Subcutaneous abdominal adipose tissue (tissue), 5 donors: ENCODE results near the gene PMPCA.

ENCODE experiments used
- H3K27ac ChIP-seq: one replicate; pipeline ENCODE4 v1.7.0; 2013; ENCODE audit warnings: low read depth, mild to moderate bottlenecking, inconsistent platforms, low read length, moderate library complexity
- H3K27me3 ChIP-seq, 5 donors: one replicate each; pipeline ENCODE4 v1.7.0; 2013; ENCODE audit warnings: low read length in 5 of 5, inconsistent platforms in 1 of 5; ENCODE audit not compliant: control insufficient read depth in 5 of 5, insufficient read depth in 4 of 5
- H3K36me3 ChIP-seq, 5 donors: one replicate each; pipeline ENCODE4 v1.7.0; 2013; ENCODE audit warnings: low read length in 5 of 5; ENCODE audit not compliant: control insufficient read depth in 5 of 5, insufficient read depth in 5 of 5
- H3K4me1 ChIP-seq, 5 donors: one replicate each; pipeline ENCODE4 v1.7.0; 2013; ENCODE audit warnings: low read length in 5 of 5, mild to moderate bottlenecking in 3 of 5, moderate library complexity in 1 of 5; ENCODE audit not compliant: control insufficient read depth in 5 of 5, insufficient read depth in 5 of 5
- H3K4me3 ChIP-seq, 5 donors: one replicate each; pipeline ENCODE4 v1.7.0; 2013; ENCODE audit warnings: low read length in 5 of 5, low read depth in 1 of 5
- H3K9ac ChIP-seq, 5 donors: one replicate each; pipeline ENCODE4 v1.7.0; 2013; ENCODE audit warnings: low read length in 5 of 5, mild to moderate bottlenecking in 4 of 5, moderate library complexity in 3 of 5
- H3K9me3 ChIP-seq, 5 donors: one replicate each; pipeline ENCODE4 v1.7.0; 2013; ENCODE audit warnings: low read length in 5 of 5; ENCODE audit not compliant: control insufficient read depth in 5 of 5
- donor health status: healthy.
- donor health status: healthy.
- donor health status: healthy.
- donor health status: healthy.
- donor health status: healthy.

PMPCA gene

GRCh38 chr9:136374183-136374575, 36.3 kb upstream of the PMPCA start:
- Histone ChIP-seq H3K36me3 (peaks cover 0 to 19% (median 10%) of the 10 kb centered on the region in 5 donors), H3K27ac (no peak overlapping the region), H3K9me3 (no peaks in the 10 kb centered on the region), H3K4me3 (no peak overlapping the region), H3K27me3 (no peaks in the 10 kb centered on the region), H3K9ac (no peak overlapping the region), H3K4me1 (peaks cover 1 to 35% (median 20%) of the 10 kb centered on the region in 5 donors)

DNA sequence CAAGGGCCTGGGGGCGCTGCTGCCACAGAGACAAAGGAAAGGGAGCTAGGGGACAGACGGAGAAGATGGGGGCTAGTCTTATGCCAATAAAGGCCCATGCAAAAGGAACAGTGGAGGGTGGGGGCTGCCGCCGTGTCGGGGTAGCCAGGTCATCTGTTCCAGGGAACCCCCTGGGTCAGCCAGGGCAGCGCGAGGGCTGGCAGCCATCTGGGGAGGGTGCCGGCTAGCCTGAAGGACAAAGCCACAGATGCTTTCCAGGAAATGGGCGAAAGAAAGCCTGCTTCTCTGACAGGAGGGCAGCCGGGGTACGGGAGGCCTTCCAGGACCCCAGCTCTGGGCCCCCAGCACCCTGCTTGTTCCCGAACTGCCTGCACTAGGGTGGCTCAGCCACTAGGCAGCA, 35.4 kb upstream of the PMPCA start:
- Histone ChIP-seq H3K27ac (no peak overlapping the region), H3K9ac (no peak overlapping the region), H3K36me3 (peaks cover 0 to 27% (median 19%) of the 10 kb centered on the region in 5 donors), H3K9me3 (no peaks in the 10 kb centered on the region), H3K4me1 (peaks cover 1 to 35% (median 20%) of the 10 kb centered on the region in 5 donors), H3K4me3 (no peak overlapping the region), H3K27me3 (no peaks in the 10 kb centered on the region)

- Histone ChIP-seq H3K4me3 (no peak overlapping the region), H3K9me3 (no peaks in the 10 kb centered on the region), H3K27ac (no peak overlapping the region), H3K36me3 (peaks cover 0 to 34% (median 32%) of the 10 kb centered on the region in 5 donors), H3K27me3 (no peaks in the 10 kb centered on the region), H3K9ac (no peak overlapping the region), H3K4me1 (peaks cover 1 to 35% (median 20%) of the 10 kb centered on the region in 5 donors)
Observed at GRCh38 chr9:136376457-136376856, 34.0 kb upstream of the PMPCA start.

- peaks cover 0 to 45% (median 43%) of the 10 kb centered on the region in 5 donors for H3K36me3 ChIP-seq
- no peak overlapping the region for H3K27ac ChIP-seq
- no peak overlapping the region for H3K9ac ChIP-seq
- H3K27me3 ChIP-seq, result no peaks in the 10 kb centered on the region
- no peaks in the 10 kb centered on the region for H3K9me3 ChIP-seq
- peaks cover 1 to 27% (median 12%) of the 10 kb centered on the region in 5 donors for H3K4me1 ChIP-seq
- no peak overlapping the region for H3K4me3 ChIP-seq
Observed at GRCh38 chr9:136377341-136378169, 32.9 kb upstream of the PMPCA start.

DNA sequence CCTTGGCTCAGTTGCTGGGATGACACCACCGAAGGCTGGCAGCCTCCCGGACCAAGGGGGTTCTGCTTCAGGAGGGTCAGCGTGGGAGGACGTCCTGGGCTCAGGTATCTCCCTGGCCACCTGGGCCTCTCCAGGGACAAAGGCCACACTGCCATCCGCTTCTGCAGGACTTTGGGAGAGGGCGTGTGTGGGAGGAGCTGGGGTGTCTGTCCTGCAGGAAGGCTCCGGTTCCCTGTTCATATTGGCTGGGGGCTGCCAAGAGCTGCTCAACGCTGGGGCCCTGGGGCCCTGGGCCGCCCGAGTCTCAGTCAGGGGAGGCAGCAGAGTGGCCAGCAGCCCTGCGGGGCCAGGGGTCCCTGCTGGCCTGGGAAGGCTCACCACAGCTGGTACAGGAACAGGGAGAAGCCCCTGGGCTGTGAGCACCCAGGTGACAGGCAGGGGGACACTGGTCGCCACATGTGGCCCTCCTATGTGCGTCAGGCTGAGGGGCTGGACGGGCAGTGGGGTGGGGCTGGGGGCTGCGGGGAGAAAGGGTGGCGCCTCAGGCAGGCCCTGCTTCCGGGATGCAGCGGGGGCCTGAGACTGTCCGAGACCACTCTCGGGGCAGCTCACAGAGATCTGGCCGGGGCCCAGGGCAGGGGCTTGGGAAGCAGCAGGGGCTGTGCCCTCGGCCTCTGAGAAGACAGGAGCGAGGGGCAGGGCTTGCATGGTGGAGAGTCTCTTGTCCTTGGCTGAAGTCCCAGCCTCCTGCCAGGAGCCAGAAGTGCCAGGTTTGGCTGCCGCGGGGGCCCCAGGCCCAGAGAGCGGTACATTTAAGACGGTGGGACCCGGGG, 32.1 kb upstream of the PMPCA start:
- H3K27me3 ChIP-seq, result no peaks in the 10 kb centered on the region
- peaks cover 0 to 18% (median 4%) of the 10 kb centered on the region in 5 donors for H3K4me1 ChIP-seq
- H3K9ac ChIP-seq, result no peak overlapping the region
- no peak overlapping the region for H3K27ac ChIP-seq
- no peaks in the 10 kb centered on the region for H3K9me3 ChIP-seq
- H3K36me3 ChIP-seq, result peaks cover 0 to 53% (median 51%) of the 10 kb centered on the region in 5 donors
- no peak overlapping the region for H3K4me3 ChIP-seq

DNA sequence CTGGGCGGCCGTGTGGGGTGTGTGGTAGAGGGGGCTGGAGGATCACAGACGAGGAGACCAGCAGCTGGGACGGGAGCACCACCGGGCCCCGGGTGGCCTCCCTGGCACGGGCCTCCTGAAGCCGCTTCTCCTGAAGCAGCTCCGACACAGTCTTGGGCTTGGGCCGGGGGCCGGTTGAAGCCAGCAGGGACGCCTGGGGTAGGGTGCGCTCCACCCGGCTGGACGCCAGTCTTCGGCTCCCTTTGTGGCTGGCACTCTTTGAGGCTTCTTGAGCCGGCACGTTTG, 31.5 kb upstream of the PMPCA start:
- H3K27ac ChIP-seq, result no peak overlapping the region
- H3K27me3 ChIP-seq, result no peaks in the 10 kb centered on the region
- peaks cover 0 to 59% (median 53%) of the 10 kb centered on the region in 5 donors for H3K36me3 ChIP-seq
- H3K9me3 ChIP-seq, result no peaks in the 10 kb centered on the region
- H3K4me1 ChIP-seq, result peaks cover 0 to 13% (median 0%) of the 10 kb centered on the region in 5 donors
- no peak overlapping the region for H3K4me3 ChIP-seq
- H3K9ac ChIP-seq, result no peak overlapping the region

DNA sequence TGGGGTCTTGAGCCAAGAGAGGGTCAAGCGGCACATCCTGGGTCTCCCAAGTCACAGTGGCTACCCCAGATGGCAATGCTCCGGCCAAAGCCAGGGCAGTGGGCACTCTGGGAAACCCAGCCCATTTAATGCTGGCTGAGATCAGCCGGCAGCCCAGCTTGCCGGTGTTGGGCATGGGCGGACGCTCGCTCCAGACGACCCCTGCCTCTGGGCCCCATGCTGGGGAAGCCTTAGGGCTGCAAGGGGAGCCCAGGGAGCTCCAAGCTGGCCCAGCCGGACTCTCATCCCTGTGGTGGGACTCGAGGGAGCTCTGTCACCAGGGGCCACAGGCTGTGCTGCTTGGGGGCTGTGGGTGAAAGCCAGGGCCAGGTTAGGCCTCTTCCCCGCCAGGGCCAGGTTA, 31.1 kb upstream of the PMPCA start:
- H3K27ac ChIP-seq, result no peak overlapping the region
- H3K36me3 ChIP-seq, result peaks cover 0 to 63% (median 57%) of the 10 kb centered on the region in 5 donors

GRCh38 chr9:136379891-136380290, 30.6 kb upstream of the PMPCA start:
- H3K36me3 ChIP-seq, result peaks cover 0 to 68% (median 59%) of the 10 kb centered on the region in 5 donors
- H3K27me3 ChIP-seq, result no peaks in the 10 kb centered on the region
- H3K27ac ChIP-seq, result no peak overlapping the region

More for the DNA sequence above, 31.1 kb upstream of the PMPCA start:
- Histone ChIP-seq H3K27me3 (no peaks in the 10 kb centered on the region), H3K4me1 (peaks cover 0 to 12% (median 0%) of the 10 kb centered on the region in 5 donors), H3K9ac (no peak overlapping the region), H3K9me3 (no peaks in the 10 kb centered on the region), H3K4me3 (no peak overlapping the region)

GRCh38 chr9:136380381-136380780, 30.1 kb upstream of the PMPCA start:
- Histone ChIP-seq H3K36me3 (peaks cover 0 to 73% (median 62%) of the 10 kb centered on the region in 5 donors), H3K9ac (no peak overlapping the region), H3K27ac (no peak overlapping the region), H3K27me3 (no peaks in the 10 kb centered on the region), H3K9me3 (no peaks in the 10 kb centered on the region), H3K4me1 (peaks cover 0 to 12% (median 0%) of the 10 kb centered on the region in 5 donors), H3K4me3 (no peak overlapping the region)

More at GRCh38 chr9:136379891-136380290, 30.6 kb upstream of the PMPCA start:
- Histone ChIP-seq H3K9me3 (no peaks in the 10 kb centered on the region), H3K9ac (no peak overlapping the region), H3K4me3 (no peak overlapping the region), H3K4me1 (peaks cover 0 to 12% (median 0%) of the 10 kb centered on the region in 5 donors)

- H3K9ac ChIP-seq, result no peak overlapping the region
- H3K36me3 ChIP-seq, result peaks cover 0 to 81% (median 66%) of the 10 kb centered on the region in 5 donors
- no peak overlapping the region for H3K27ac ChIP-seq
- peaks cover 0 to 12% (median 0%) of the 10 kb centered on the region in 5 donors for H3K4me1 ChIP-seq
- no peaks in the 10 kb centered on the region for H3K27me3 ChIP-seq
- no peak overlapping the region for H3K4me3 ChIP-seq
- no peaks in the 10 kb centered on the region for H3K9me3 ChIP-seq
Observed at GRCh38 chr9:136381311-136381710, 29.1 kb upstream of the PMPCA start.
